GM12878 (cell line): ENCODE measurements around the gene NUDT16. TPM values are rescaled to one million over a fixed set of nuclear protein-coding genes. Genes with fewer than 3 reads are reported as not detected.

ENCODE experiments used
- ATAC-seq: fragments of 200-7000 bp; cut with Tn5 transposase; 3 replicates; pipeline ENCODE4 v1.9.1; 2020; ENCODE audit warnings: mild to moderate bottlenecking, moderate library complexity
- BruUV-seq: library from RNA; stranded (reverse); fragments of 400-500 nt; replicated peaks from 2 replicates; lab custom pipeline; 2021; lab: Mats Ljungman, UMichigan
- CTCF ChIA-PET: fragments of 300-600 bp; sonication (Branson Sonifier 250); formaldehyde crosslinking; extraction: SDS; loops from one replicate; lab custom pipeline; 2021; ENCODE audit warnings: inconsistent platforms; lab: Yijun Ruan, JAX
- POLR2A ChIA-PET: fragments of 350-600 bp; formaldehyde crosslinking; extraction: SDS; loops from one replicate; lab custom pipeline; 2021; ENCODE audit warnings: inconsistent platforms; lab: Charles Lee
- RAD21 ChIA-PET: fragments of 300-600 bp; sonication (Branson Sonifier 250); formaldehyde crosslinking; loops from one replicate; lab custom pipeline; 2023; ENCODE audit warnings: antibody characterized with exemption; ENCODE audit not compliant: unreplicated experiment; lab: Charles Lee
- SMC1A ChIA-PET: fragments of 300-600 bp; sonication (Branson Sonifier 250); formaldehyde crosslinking; loops from one replicate; lab custom pipeline; 2023; ENCODE audit not compliant: unreplicated experiment, uncharacterized antibody; lab: Charles Lee
- DNase-seq: peaks from one replicate; pipeline ENCODE4 v3.0.0-alpha.2; 2011; ENCODE audit warnings: low read depth, low spot score
- FAIRE-seq: peaks from 3 replicates; lab custom pipeline; 2011; peaks lifted over from hg19 to GRCh38; lab: Jason Lieb, UNC
- H2AFZ ChIP-seq: 2 replicates; pipeline ENCODE4 v1.6.0; 2011; ENCODE audit warnings: low read depth, low read length, control low read depth; ENCODE audit not compliant: control insufficient read depth
- H3K27ac ChIP-seq: 2 replicates; pipeline ENCODE4 v1.5.1; 2011; ENCODE audit warnings: control low read depth; ENCODE audit not compliant: control insufficient read depth, insufficient read depth
- H3K27me3 ChIP-seq, 2 experiments: replicated peaks in 1 of 2; 2 replicates each; pipeline versions ENCODE4 v1.6.0 to v1.6.1; 2011; ENCODE audit warnings: low read length in 1 of 2; ENCODE audit not compliant: control insufficient read depth in 2 of 2, insufficient read depth in 2 of 2
- H3K36me3 ChIP-seq, 2 experiments: 2 replicates each; pipeline ENCODE4 v1.5.1; 2011; ENCODE audit warnings: low read length in 1 of 2; ENCODE audit not compliant: control insufficient read depth in 2 of 2, insufficient read depth in 2 of 2
- H3K4me1 ChIP-seq: 2 replicates; pipeline ENCODE4 v1.6.1; 2011; ENCODE audit warnings: mild to moderate bottlenecking, low read length, moderate library complexity, mixed read lengths; ENCODE audit not compliant: control insufficient read depth, insufficient read depth
- H3K4me2 ChIP-seq: 2 replicates; pipeline ENCODE4 v1.6.0; 2011; ENCODE audit warnings: control low read depth; ENCODE audit not compliant: control insufficient read depth, insufficient read depth
- H3K4me3 ChIP-seq: fragments of 200-600 bp; sonication (generic); 2 replicates; pipeline ENCODE4 v1.5.1; 2016
- H3K79me2 ChIP-seq: 2 replicates; pipeline ENCODE4 v1.6.0; 2011; ENCODE audit warnings: low read length; ENCODE audit not compliant: control insufficient read depth, insufficient read depth
- H3K9ac ChIP-seq: 2 replicates; pipeline ENCODE4 v1.8.0; 2011; ENCODE audit warnings: low read length, control low read depth, mixed read lengths; ENCODE audit not compliant: control insufficient read depth, insufficient read depth
- H3K9me3 ChIP-seq: replicated peaks from 3 replicates; pipeline ENCODE4 v1.5.1; 2011; ENCODE audit warnings: mild to moderate bottlenecking, low read length; ENCODE audit not compliant: control insufficient read depth, insufficient read depth
- H4K20me1 ChIP-seq: 2 replicates; pipeline ENCODE4 v1.6.0; 2011; ENCODE audit not compliant: control insufficient read depth, insufficient read depth
- BHLHE40 ChIP-seq, 2 experiments: fragments of 450-650 bp in 1 of 2; IDR thresholded peaks; 2 replicates each; pipeline ENCODE4 v1.6.1; 2011 to 2017; ENCODE audit warnings: low read depth in 2 of 2, borderline replicate concordance in 1 of 2, improper control_type of control experiment in 1 of 2, low read length in 1 of 2, mild to moderate bottlenecking in 1 of 2
- CREB1 ChIP-seq: IDR thresholded peaks from 2 replicates; pipeline ENCODE4 v1.6.1; 2012; ENCODE audit warnings: low read depth, mild to moderate bottlenecking, inconsistent platforms
- MXI1 ChIP-seq: fragments of 150-350 bp; IDR thresholded peaks from 2 replicates; pipeline ENCODE4 v1.6.1; 2011; ENCODE audit warnings: low read depth, mild to moderate bottlenecking, inconsistent platforms, low read length, improper control_type of control experiment
- MYC ChIP-seq: IDR thresholded peaks from 2 replicates; pipeline ENCODE4 v1.6.1; 2011; ENCODE audit warnings: mild to moderate bottlenecking, low read length, moderate library complexity, inconsistent platforms; ENCODE audit not compliant: insufficient read depth, insufficient replicate concordance, insufficient read length, severe bottlenecking
- NBN ChIP-seq: fragments of 450-650 bp; IDR thresholded peaks from 2 replicates; pipeline ENCODE4 v1.6.1; 2016
- RAD21 ChIP-seq: IDR thresholded peaks from 2 replicates; pipeline ENCODE4 v1.6.1; 2011; ENCODE audit warnings: mild to moderate bottlenecking, low read depth, low read length, moderate library complexity; ENCODE audit not compliant: insufficient read depth
- SIX5 ChIP-seq: IDR thresholded peaks from 2 replicates; pipeline ENCODE4 v1.6.1; 2011; ENCODE audit warnings: mild to moderate bottlenecking, low read depth, low read length, moderate library complexity; ENCODE audit not compliant: severe bottlenecking
- ZNF217 ChIP-seq: fragments of 450-650 bp; IDR thresholded peaks from 2 replicates; pipeline ENCODE4 v1.6.1; 2017; ENCODE audit warnings: antibody characterized with exemption, mild to moderate bottlenecking
- WGBS: methylation state at CpG from one replicate; pipeline ENCODE4 v1.1.6; 2016; ENCODE audit warnings: low lambda C conversion rate; ENCODE audit not compliant: insufficient replicate concordance, insufficient coverage; ENCODE audit errors: missing lambda C conversion rate; 5-methylcytosine and 5-hydroxymethylcytosine counted together
- in situ Hi-C: fragments of 300-500 bp; cut with MboI; formaldehyde crosslinking; loops from 9 replicates; pipeline ENCODE4 v1.14.3; 2018; ENCODE audit warnings: mixed read lengths
- intact Hi-C: fragments of 100-400 bp; cut with micrococcal nuclease; formaldehyde crosslinking; loops from one replicate; pipeline ENCODE4 v1.14.2; 2022; ENCODE audit not compliant: unreplicated experiment
- polyA plus RNA-seq, 11 experiments: library from polyadenylated mRNA; depleted of rRNA in 4 of 11; unstranded in 6 of 11; stranded (reverse) in 5 of 11; fragments of >200 nt; fragmentation: Nextera tagmentation in 4 of 11; fragmentation: Illumina TruSeq in 1 of 11; extraction: Ambion mirVana in 4 of 11; extraction: Trizol in 1 of 11; gene quantifications; 1 replicate in 1 of 11; 2 replicates in 10 of 11; pipeline versions ENCODE4 v1.2.1 to v1.2.3, GENCODE V29; 2011 to 2016; ENCODE audit warnings: inconsistent platforms in 2 of 11, missing spikeins in 2 of 11, low read depth in 1 of 11
- total RNA-seq, 4 experiments: library from RNA; depleted of rRNA in 3 of 4; stranded (reverse); fragments of >200 nt in 3 of 4; fragmentation: Illumina TruSeq in 1 of 4; extraction: Trizol in 1 of 4; gene quantifications; 2 replicates each; pipeline versions ENCODE4 v1.2.1 to v1.2.3, GENCODE V29; 2013 to 2021
- TF ChIP-seq, protein P1 (sequence below): fragments of 450-650 bp; formaldehyde crosslinking; IDR thresholded peaks from 2 replicates; pipeline ENCODE4 v1.5.0; 2022; ENCODE audit warnings: mild to moderate bottlenecking, missing genetic modification characterization
- TF ChIP-seq, protein P2 (sequence below): fragments of 450-650 bp; IDR thresholded peaks from 2 replicates; pipeline ENCODE4 v1.6.1; 2018; ENCODE audit warnings: borderline replicate concordance, mild to moderate bottlenecking; ENCODE audit not compliant: partially characterized antibody

NUDT16 gene
- total and polyA plus RNA-seq, 10 of the 15 experiments (the other 5 are each of a cell fraction or from before 2014, with no cell fraction given), result 1.4 to 16.6 (median 10.4) TPM

DNA sequence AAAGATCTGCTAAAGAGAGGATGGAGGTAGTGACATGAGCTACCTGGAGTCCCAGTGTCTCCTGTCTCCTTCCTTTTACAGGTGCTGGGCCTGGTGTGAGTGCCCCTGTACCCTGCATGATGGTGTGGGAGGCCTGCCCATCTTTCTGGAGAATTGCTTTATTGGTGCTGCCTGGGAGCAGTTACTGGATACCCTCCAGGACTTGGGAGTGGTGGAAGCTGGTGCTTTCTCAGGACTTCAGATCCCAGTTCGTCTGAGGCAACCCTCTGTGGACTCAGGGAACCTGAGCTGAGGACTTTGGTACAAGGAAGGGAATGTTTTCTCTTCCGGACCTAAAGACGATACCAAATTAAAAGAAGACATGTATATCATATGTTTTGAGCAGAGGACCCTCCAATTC lies 18.3 kb upstream of the NUDT16 start:
- H2AFZ ChIP-seq, result no peak overlapping the region
- no peaks in the 10 kb centered on the region for H3K79me2 ChIP-seq
- H3K4me1 ChIP-seq, result no peaks in the 10 kb centered on the region
- ATAC-seq (no peak), DNase-seq (no peak), FAIRE-seq (no peak)
- ChIA-PET POLR2A (no interaction called here), SMC1A (no interaction called here), CTCF (no interaction called here), RAD21 (no interaction called here)
- 45% methylated on average over 3 of the region's 3 CpGs for WGBS
- intact Hi-C loops, result no loop called here
- no peak for TF ChIP-seq CREB1
- TF ChIP-seq MYC, result no peak
- TF ChIP-seq RAD21, result no peak
- TF ChIP-seq BHLHE40 (IDR thresholded peaks at IDR 0.05; ENCODE audit: borderline replicate concordance in 1 of 2, low read depth in 2 of 2, low read length in 1 of 2), result no peak
- TF ChIP-seq SIX5, result no peak
- no peaks in the 10 kb centered on the region for H4K20me1 ChIP-seq
- no peak overlapping the region for H3K9ac ChIP-seq
- H3K9me3 ChIP-seq, result no peaks in the 10 kb centered on the region
- no peaks in the 10 kb centered on the region for H3K36me3 ChIP-seq
- no TSS peak for BruUV-seq
- H3K27ac ChIP-seq, result no peak overlapping the region
- no peak overlapping the region for H3K4me2 ChIP-seq
- no peak overlapping the region for H3K4me3 ChIP-seq
- in situ Hi-C loops, result no loop called here
- peaks cover 0 to 1% of the 10 kb centered on the region in 2 experiments; a peak in 1 of 4 replicates for H3K27me3 ChIP-seq

DNA sequence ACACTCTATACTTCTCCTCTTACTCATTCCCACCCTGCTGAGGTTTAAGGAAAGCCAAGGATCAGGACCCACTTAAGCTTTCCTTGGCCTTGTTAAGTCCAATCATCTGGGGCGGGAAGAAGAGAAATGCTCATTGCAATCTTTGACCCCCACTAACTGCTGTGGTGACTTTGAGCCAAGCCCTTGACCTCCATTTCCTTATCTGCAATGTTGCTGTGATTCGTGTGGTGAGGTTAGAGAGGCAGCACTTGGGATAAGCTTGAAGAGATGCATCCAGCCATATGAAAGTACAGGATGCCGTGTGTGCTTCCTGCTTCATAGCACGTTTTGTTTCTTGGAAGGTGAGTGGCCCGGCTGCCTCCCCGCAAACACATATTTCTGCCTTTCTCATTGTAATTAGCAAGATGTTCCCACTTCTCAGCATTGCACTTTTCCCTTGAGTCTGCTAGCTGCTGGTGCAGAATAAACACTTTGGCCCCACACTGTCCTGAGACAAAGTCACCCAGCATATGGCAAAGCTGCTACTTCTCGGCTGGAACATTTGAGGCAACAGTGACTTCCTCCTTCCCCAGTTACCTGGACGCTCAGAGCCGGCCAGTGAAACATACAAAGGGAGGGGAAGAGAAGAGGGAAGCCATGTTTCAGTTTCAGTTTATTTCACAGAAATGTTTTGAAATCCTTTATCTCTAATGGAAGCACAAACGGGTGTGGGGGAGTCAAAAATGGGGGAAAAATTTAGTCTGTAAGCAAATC lies 10.5 kb upstream of the NUDT16 start:
- Histone ChIP-seq H3K27me3 (no peaks in the 10 kb centered on the region), H2AFZ (no peak overlapping the region), H3K9me3 (no peaks in the 10 kb centered on the region), H3K4me1 (no peaks in the 10 kb centered on the region), H3K4me3 (no peak overlapping the region), H3K79me2 (no peaks in the 10 kb centered on the region), H3K36me3 (no peaks in the 10 kb centered on the region), H3K4me2 (no peak overlapping the region), H3K27ac (no peak overlapping the region), H3K9ac (no peak overlapping the region), H4K20me1 (no peaks in the 10 kb centered on the region)
- DNase-seq (no peak), FAIRE-seq (no peak), ATAC-seq (no peak; the same call in 2 of the 3 replicates)
- RAD21 ChIA-PET, result no interaction called here
- intact Hi-C loops (no loop called here), in situ Hi-C loops (no loop called here)
- POLR2A ChIA-PET, result no interaction called here
- BruUV-seq, result no TSS peak
- WGBS, result 68% methylated on average over 10 of the region's 10 CpGs
- CTCF ChIA-PET, result interaction anchor here (0.6 to 1.4 kb wide), 2 partner anchors 9 to 14 kb away, joined by 3 read pairs; no protein-coding TSS in a partner anchor
- SMC1A ChIA-PET, result interaction anchor here (1.1 kb wide), 1 partner anchor 8 kb away, joined by 5 read pairs; no protein-coding TSS in a partner anchor
- TF ChIP-seq NBN, result no peak
- TF ChIP-seq MXI1, result no peak
- TF ChIP-seq, protein P1, sequence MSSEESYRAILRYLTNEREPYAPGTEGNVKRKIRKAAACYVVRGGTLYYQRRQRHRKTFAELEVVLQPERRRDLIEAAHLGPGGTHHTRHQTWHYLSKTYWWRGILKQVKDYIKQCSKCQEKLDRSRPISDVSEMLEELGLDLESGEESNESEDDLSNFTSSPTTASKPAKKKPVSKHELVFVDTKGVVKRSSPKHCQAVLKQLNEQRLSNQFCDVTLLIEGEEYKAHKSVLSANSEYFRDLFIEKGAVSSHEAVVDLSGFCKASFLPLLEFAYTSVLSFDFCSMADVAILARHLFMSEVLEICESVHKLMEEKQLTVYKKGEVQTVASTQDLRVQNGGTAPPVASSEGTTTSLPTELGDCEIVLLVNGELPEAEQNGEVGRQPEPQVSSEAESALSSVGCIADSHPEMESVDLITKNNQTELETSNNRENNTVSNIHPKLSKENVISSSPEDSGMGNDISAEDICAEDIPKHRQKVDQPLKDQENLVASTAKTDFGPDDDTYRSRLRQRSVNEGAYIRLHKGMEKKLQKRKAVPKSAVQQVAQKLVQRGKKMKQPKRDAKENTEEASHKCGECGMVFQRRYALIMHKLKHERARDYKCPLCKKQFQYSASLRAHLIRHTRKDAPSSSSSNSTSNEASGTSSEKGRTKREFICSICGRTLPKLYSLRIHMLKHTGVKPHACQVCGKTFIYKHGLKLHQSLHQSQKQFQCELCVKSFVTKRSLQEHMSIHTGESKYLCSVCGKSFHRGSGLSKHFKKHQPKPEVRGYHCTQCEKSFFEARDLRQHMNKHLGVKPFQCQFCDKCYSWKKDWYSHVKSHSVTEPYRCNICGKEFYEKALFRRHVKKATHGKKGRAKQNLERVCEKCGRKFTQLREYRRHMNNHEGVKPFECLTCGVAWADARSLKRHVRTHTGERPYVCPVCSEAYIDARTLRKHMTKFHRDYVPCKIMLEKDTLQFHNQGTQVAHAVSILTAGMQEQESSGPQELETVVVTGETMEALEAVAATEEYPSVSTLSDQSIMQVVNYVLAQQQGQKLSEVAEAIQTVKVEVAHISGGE (CRISPR knock-in tag), result no peak
- TF ChIP-seq ZNF217, result no peak
- TF ChIP-seq, protein P2, sequence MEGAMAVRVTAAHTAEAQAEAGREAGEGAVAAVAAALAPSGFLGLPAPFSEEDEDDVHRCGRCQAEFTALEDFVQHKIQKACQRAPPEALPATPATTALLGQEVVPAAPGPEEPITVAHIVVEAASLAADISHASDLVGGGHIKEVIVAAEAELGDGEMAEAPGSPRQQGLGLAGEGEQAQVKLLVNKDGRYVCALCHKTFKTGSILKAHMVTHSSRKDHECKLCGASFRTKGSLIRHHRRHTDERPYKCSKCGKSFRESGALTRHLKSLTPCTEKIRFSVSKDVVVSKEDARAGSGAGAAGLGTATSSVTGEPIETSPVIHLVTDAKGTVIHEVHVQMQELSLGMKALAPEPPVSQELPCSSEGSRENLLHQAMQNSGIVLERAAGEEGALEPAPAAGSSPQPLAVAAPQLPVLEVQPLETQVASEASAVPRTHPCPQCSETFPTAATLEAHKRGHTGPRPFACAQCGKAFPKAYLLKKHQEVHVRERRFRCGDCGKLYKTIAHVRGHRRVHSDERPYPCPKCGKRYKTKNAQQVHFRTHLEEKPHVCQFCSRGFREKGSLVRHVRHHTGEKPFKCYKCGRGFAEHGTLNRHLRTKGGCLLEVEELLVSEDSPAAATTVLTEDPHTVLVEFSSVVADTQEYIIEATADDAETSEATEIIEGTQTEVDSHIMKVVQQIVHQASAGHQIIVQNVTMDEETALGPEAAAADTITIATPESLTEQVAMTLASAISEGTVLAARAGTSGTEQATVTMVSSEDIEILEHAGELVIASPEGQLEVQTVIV, result no peak
